Adrenal gland (tissue), 5 donors: ENCODE measurements around the gene RAPH1.
"Not testable (repeated sequence)": the region's sequence is repeated elsewhere in the genome, so short reads cannot be mapped to it uniquely, and the experiment has no call there.

ENCODE experiments used
- CTCF ChIP-seq, 6 experiments: fragments of 450-650 bp in 4 of 6; fragments of 200-600 bp in 2 of 6; sonication (generic) in 1 of 6; IDR thresholded peaks; 1 replicate in 5 of 6; 2 replicates in 1 of 6; pipeline versions ENCODE4 v1.5.1 to v1.8.0; 2016 to 2021; ENCODE audit warnings: antibody characterized with exemption in 6 of 6, mild to moderate bottlenecking in 2 of 6, moderate library complexity in 1 of 6
- POLR2A ChIP-seq, 2 donors: fragments of 450-650 bp; IDR thresholded peaks; one replicate each; pipeline ENCODE4 v1.6.1; 2017; ENCODE audit warnings: antibody characterized with exemption in 2 of 2, mild to moderate bottlenecking in 2 of 2, moderate library complexity in 1 of 2
- donor health status: DM: no; HTN: no; CAD: no.

GRCh38 chr2:203388153-203388552 is 146.9 kb downstream of the RAPH1 start:
- TF ChIP-seq CTCF, POLR2A (IDR thresholded peaks at IDR 0.05): not testable (repeated sequence)
